Heart left ventricle (tissue), 16 donors: ENCODE results near the gene ABCF1. TPM values are rescaled to one million over a fixed set of nuclear protein-coding genes. Genes with fewer than 3 reads are reported as not detected.

ENCODE experiments used
- ATAC-seq, 4 donors: fragments of 200-7000 bp; cut with Tn5 transposase; one replicate each; pipeline ENCODE4 v1.9.1; 2020 to 2022; ENCODE audit warnings: moderate library complexity in 4 of 4, mild to moderate bottlenecking in 3 of 4, moderate number of reproducible peaks in 1 of 4
- DNase-seq, 5 donors: peaks; one replicate each; pipeline ENCODE4 v3.0.0-alpha.2; 2020
- H3K27ac ChIP-seq, 12 donors: fragments of 200-600 bp; sonication (generic) in 4 of 12; one replicate each; pipeline versions ENCODE4 v1.5.0 to v1.8.0; 2016 to 2022; ENCODE audit warnings: mild to moderate bottlenecking in 2 of 12
- H3K27me3 ChIP-seq, 9 donors: fragments of 200-600 bp; sonication (generic) in 2 of 9; one replicate each; pipeline versions ENCODE4 v1.5.1 to v1.8.0; 2016 to 2022; ENCODE audit warnings: mild to moderate bottlenecking in 3 of 9
- H3K36me3 ChIP-seq, 9 donors: fragments of 200-600 bp; sonication (generic) in 2 of 9; one replicate each; pipeline versions ENCODE4 v1.5.0 to v1.8.0; 2018 to 2022; ENCODE audit warnings: mild to moderate bottlenecking in 2 of 9
- H3K4me1 ChIP-seq, 12 donors: fragments of 200-600 bp; sonication (generic) in 4 of 12; one replicate each; pipeline versions ENCODE4 v1.5.0 to v1.8.0; 2016 to 2022; ENCODE audit warnings: mild to moderate bottlenecking in 3 of 12
- H3K4me3 ChIP-seq, 12 donors: fragments of 200-600 bp; sonication (generic) in 4 of 12; one replicate each; pipeline versions ENCODE4 v1.5.0 to v1.8.0; 2017 to 2022; ENCODE audit warnings: mild to moderate bottlenecking in 9 of 12, moderate library complexity in 4 of 12
- H3K9me3 ChIP-seq, 12 donors: fragments of 200-600 bp; sonication (generic) in 4 of 12; one replicate each; pipeline versions ENCODE4 v1.5.0 to v1.8.0; 2016 to 2022; ENCODE audit warnings: mild to moderate bottlenecking in 1 of 12
- POLR2A ChIP-seq, 2 donors: fragments of 450-650 bp; IDR thresholded peaks; one replicate each; pipeline ENCODE4 v1.6.1; 2017; ENCODE audit warnings: antibody characterized with exemption in 2 of 2, mild to moderate bottlenecking in 2 of 2, moderate library complexity in 2 of 2
- WGBS, 4 donors: extraction: QIAGEN DNeasy Blood & Tissue Kit in 2 of 4; methylation state at CpG; one replicate each; pipeline versions ENCODE4 v1.1.5 to v1.1.7; 2013 to 2018; 5-methylcytosine and 5-hydroxymethylcytosine counted together
- intact Hi-C, 10 donors: fragments of 100-400 bp; cut with DNase I; formaldehyde crosslinking; loops; one replicate each; pipeline versions ENCODE4 v1.11.1 to v1.14.2; 2022
- polyA plus RNA-seq, 2 donors: library from polyadenylated mRNA; stranded (reverse); fragments of 200-250 nt; gene quantifications; one replicate each; pipeline ENCODE4 v1.2.3, GENCODE V29; 2013
- total RNA-seq, 9 donors: library from RNA; depleted of rRNA in 2 of 9; stranded (reverse); fragments of >200 nt in 2 of 9; fragmentation: NEBNext Ultra II Directional in 3 of 9; extraction: Animal tissue kit (Norgen Biotek cat#: 25700) in 3 of 9; gene quantifications; one replicate each; pipeline versions ENCODE4 v1.1.0 to v1.2.4, GENCODE V29; 2016 to 2023
- TF ChIP-seq, protein P1 (sequence below), 12 donors: fragments of 200-600 bp; sonication (generic) in 4 of 12; IDR thresholded peaks; one replicate each; pipeline versions ENCODE4 v1.5.0 to v1.8.0; 2018 to 2022; ENCODE audit warnings: antibody characterized with exemption in 12 of 12, mild to moderate bottlenecking in 5 of 12
- donor health status: ischemic (EF 13 %, LVEDD 7.1; RV severe dilation, severe dysfunction).
- donor health status: healthy with polysubstance abuse.
- donor health status: DM: no; HTN: yes; CAD: no.
- donor health status: DM: no; HTN: no; CAD: no.
- donor health status: ischemic (EF 25% LVEDD 6.9; RV normal size, moderate dysfunction).
- donor health status: ischemic (EF 25% LVEDD 5.7; RV mildly dilated, moderate dysfunction).
- donor health status: healthy.
- donor health status: DM: yes; HTN: yes; CAD: no.
- donor health status: ischemic (EF 35%, LVEDD 5.7; RV mildly dilated, moderate dysfunction).
- donor health status: nonischemic (EF 11% LVEDD 7.7; RV severe dilation, severe dysfunction).
- donor health status: DM: yes; HTN: yes; CAD: no.
- donor health status: PGD.
- donor health status: ischemic (EF 29% LVEDD 5.4; RV normal size, mild dysfunction).
- donor health status: nonischemic (EF 23%, LVEDD 6.1; RV moderate dilation, normal function).

ABCF1 gene
- total and polyA plus RNA-seq, 11 donors, result 28.0 to 76.8 (median 39.8) TPM

- H3K36me3 ChIP-seq, result peaks cover 0 to 46% (median 35%) of the 10 kb centered on the region in 9 donors
- DNase-seq, result no peak
- WGBS, 4 donors, result 0 to 3% (median 0%) methylated on average over 6 to 15 of the region's 15 CpGs
Observed at GRCh38 chr6:30555816-30556065, 15.5 kb upstream of the ABCF1 start.

GRCh38 chr6:30556066-30556905 lies 15.0 kb upstream of the ABCF1 start, which contains the start of gene GNL1:
Gene GNL1, minus strand, starts transcription at chr6:30556489. Its CDS starts 286 bp downstream, at chr6:30556203.
- peak within 1 kb of the TSS; percentile 73 to 99 (median 90) for H3K4me3 ChIP-seq
- H3K27me3 ChIP-seq, result no peaks in the 10 kb centered on the region
- peaks cover 0 to 30% (median 17%) of the 10 kb centered on the region in 12 donors for H3K4me1 ChIP-seq
- WGBS, 4 donors, result 0 to 1% (median 0%) methylated on average over 38 to 71 of the region's 71 CpGs
- DNase-seq, result peak; percentile 93 to 96 (median 93)
- ATAC-seq, result peak; percentile 78 to 87 (median 82)
- peak in 1 of 2 donors; percentile 42 for TF ChIP-seq POLR2A (IDR thresholded peaks at IDR 0.05)
- TF ChIP-seq, protein P1, sequence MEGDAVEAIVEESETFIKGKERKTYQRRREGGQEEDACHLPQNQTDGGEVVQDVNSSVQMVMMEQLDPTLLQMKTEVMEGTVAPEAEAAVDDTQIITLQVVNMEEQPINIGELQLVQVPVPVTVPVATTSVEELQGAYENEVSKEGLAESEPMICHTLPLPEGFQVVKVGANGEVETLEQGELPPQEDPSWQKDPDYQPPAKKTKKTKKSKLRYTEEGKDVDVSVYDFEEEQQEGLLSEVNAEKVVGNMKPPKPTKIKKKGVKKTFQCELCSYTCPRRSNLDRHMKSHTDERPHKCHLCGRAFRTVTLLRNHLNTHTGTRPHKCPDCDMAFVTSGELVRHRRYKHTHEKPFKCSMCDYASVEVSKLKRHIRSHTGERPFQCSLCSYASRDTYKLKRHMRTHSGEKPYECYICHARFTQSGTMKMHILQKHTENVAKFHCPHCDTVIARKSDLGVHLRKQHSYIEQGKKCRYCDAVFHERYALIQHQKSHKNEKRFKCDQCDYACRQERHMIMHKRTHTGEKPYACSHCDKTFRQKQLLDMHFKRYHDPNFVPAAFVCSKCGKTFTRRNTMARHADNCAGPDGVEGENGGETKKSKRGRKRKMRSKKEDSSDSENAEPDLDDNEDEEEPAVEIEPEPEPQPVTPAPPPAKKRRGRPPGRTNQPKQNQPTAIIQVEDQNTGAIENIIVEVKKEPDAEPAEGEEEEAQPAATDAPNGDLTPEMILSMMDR (IDR thresholded peaks at IDR 0.05), result peak in 1 of 12 donors; percentile 3
- H3K9me3 ChIP-seq, result no peaks in the 10 kb centered on the region
- intact Hi-C loops, result loop anchor here in 5 of 10 donors (1.0 to 10.0 kb wide), 8 partner anchors 15 to 169 kb away; partner anchors contain the start of genes ABCF1 (in 3 of the 5), MRPS18B (in 2 of the 5), PPP1R10 (in 2 of the 5) and TUBB (in 2 of the 5)
- peak within 1 kb of the TSS; percentile 95 to 99 (median 98) for H3K27ac ChIP-seq
- H3K36me3 ChIP-seq, result peaks cover 0 to 40% (median 29%) of the 10 kb centered on the region in 9 donors

More at GRCh38 chr6:30555816-30556065, 15.5 kb upstream of the ABCF1 start:
- ATAC-seq, result no peak
- intact Hi-C loops, result loop anchor here in 5 of 10 donors (1.0 to 10.0 kb wide), 8 partner anchors 15 to 169 kb away; partner anchors contain the start of genes ABCF1 (in 3 of the 5), MRPS18B (in 2 of the 5), PPP1R10 (in 2 of the 5) and TUBB (in 2 of the 5)
- no peak for TF ChIP-seq POLR2A (IDR thresholded peaks at IDR 0.05)
- TF ChIP-seq, protein P1 (IDR thresholded peaks at IDR 0.05), result no peak
- no peaks in the 10 kb centered on the region for H3K9me3 ChIP-seq
- peaks cover 0 to 30% (median 17%) of the 10 kb centered on the region in 12 donors for H3K4me1 ChIP-seq
- H3K4me3 ChIP-seq, result peak overlapping the region; percentile 73 to 99 (median 90)
- H3K27me3 ChIP-seq, result no peaks in the 10 kb centered on the region
- H3K27ac ChIP-seq, result peak overlapping the region; percentile 95 to 99 (median 98)

DNA sequence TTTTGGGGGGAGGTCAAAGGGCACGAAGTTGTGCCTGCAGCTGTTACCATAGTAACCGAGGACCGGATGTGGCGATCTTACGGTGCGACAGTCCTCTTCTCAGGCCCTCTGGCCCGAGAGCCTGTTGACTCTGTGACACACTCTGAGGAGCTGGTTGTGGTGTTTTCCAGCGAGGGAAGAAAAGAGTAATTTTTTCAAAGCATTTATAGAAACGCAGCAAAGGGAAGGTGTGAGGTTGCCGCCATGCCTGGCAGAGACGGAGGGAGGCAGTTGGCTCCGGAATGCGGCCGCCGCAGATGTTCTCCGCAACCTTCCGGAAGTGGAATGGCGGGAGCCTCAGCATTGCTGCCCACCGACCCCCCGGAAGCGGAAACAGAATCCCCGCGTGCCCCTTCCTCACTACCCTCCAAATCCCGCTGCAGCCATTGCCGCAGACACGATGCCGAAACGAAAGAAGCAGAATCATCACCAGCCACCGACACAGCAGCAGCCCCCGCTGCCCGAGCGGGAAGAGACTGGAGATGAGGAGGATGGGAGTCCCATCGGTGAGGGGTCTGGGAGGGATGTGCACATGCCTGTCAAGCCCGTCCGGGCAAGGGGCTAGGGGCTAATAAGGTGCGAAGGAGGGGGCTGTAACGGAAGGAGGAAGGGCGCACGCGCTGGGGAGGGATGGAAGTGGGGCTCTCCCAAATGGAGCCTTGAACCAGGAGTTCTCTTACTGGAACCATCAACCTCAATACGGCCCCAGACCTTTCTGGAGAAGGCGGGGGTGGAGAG lies 14.1 kb upstream of the ABCF1 start, which contains the start of gene PRR3:
TSS of gene PRR3 (plus strand) at position 390 of the 777 bp plus-strand sequence. CDS start at position 440, 50 bp downstream.
- intact Hi-C loops, result loop anchor here in 5 of 10 donors (1.0 to 10.0 kb wide), 8 partner anchors 14 to 168 kb away; partner anchors contain the start of genes ABCF1 (in 3 of the 5), MRPS18B (in 2 of the 5), PPP1R10 (in 2 of the 5) and TUBB (in 2 of the 5)
- Histone ChIP-seq H3K9me3 (no peaks in the 10 kb centered on the region), H3K4me3 (peak within 1 kb of the TSS; percentile 73 to 99 (median 90)), H3K27ac (peak within 1 kb of the TSS; percentile 95 to 99 (median 98)), H3K27me3 (no peaks in the 10 kb centered on the region), H3K4me1 (peaks cover 0 to 30% (median 17%) of the 10 kb centered on the region in 12 donors), H3K36me3 (peaks cover 0 to 40% (median 29%) of the 10 kb centered on the region in 9 donors)
- WGBS, 4 donors, result 0% methylated on average over 42 of the region's 42 CpGs
- DNase-seq (peak; percentile 88 to 92 (median 90)), ATAC-seq (peak; percentile 83 to 88 (median 86))
- peak in 1 of 2 donors; percentile 27 for TF ChIP-seq POLR2A (IDR thresholded peaks at IDR 0.05)
- TF ChIP-seq, protein P1 (IDR thresholded peaks at IDR 0.05), result peak in 1 of 12 donors; percentile 11
